ENCODE data around the gene TGFBI.
"Not testable (repeated sequence)": the region's sequence is repeated elsewhere in the genome, so short reads cannot be mapped to it uniquely, and the experiment has no call there.

Gene TGFBI

GRCh38 chr5:136028090-136028489 is 698 bp upstream of the TGFBI start:
- DNase-seq = peak; percentile 2

GRCh38 chr5:136030252-136030651 is 1.5 kb downstream of the TGFBI start:
- DNase-seq = no peak

GRCh38 chr5:136030956-136031611 is 2.3 kb downstream of the TGFBI start:
- DNase-seq = no peak

- DNase-seq = no peak
Measured at GRCh38 chr5:136031711-136032110, 2.9 kb downstream of the TGFBI start.

GRCh38 chr5:136032564-136032963 is 3.8 kb downstream of the TGFBI start:
- no peak for DNase-seq

GRCh38 chr5:136033234-136033633 is 4.4 kb downstream of the TGFBI start:
- DNase-seq = no peak

GRCh38 chr5:136033848-136034247 is 5.1 kb downstream of the TGFBI start:
- peak; percentile 35 for DNase-seq

GRCh38 chr5:136034492-136034891 is 5.7 kb downstream of the TGFBI start:
- peak; percentile 60 for DNase-seq

- DNase-seq = no peak
Measured at GRCh38 chr5:136034984-136035383, 6.2 kb downstream of the TGFBI start.

- peak; percentile 8 for DNase-seq
Measured at GRCh38 chr5:136035837-136036236, 7.0 kb downstream of the TGFBI start.

GRCh38 chr5:136036293-136036911 is 7.6 kb downstream of the TGFBI start:
- no peak for DNase-seq

- no peak for DNase-seq
Measured at GRCh38 chr5:136037001-136037705, 8.4 kb downstream of the TGFBI start.

- DNase-seq = no peak
Measured at GRCh38 chr5:136038635-136039034, 9.8 kb downstream of the TGFBI start.

- DNase-seq = no peak
Measured at GRCh38 chr5:136039202-136039601, 10.4 kb downstream of the TGFBI start.

GRCh38 chr5:136040746-136041415 is 12.1 kb downstream of the TGFBI start:
- DNase-seq = no peak

GRCh38 chr5:136042156-136042555 is 13.4 kb downstream of the TGFBI start:
- no peak for DNase-seq

- DNase-seq = peak; percentile 17
Measured at GRCh38 chr5:136042665-136043121, 13.9 kb downstream of the TGFBI start.

GRCh38 chr5:136043551-136043950 is 14.8 kb downstream of the TGFBI start:
- DNase-seq = no peak

GRCh38 chr5:136043968-136044610 is 15.3 kb downstream of the TGFBI start:
- no peak for DNase-seq

- not testable (repeated sequence) for DNase-seq
Measured at GRCh38 chr5:136045026-136045425, 16.2 kb downstream of the TGFBI start.

- DNase-seq = no peak
Measured at GRCh38 chr5:136046246-136046645, 17.5 kb downstream of the TGFBI start.

GRCh38 chr5:136047858-136048257 is 19.1 kb downstream of the TGFBI start:
- no peak for DNase-seq

GRCh38 chr5:136048966-136049365 is 20.2 kb downstream of the TGFBI start:
- no peak for DNase-seq

Measured in NCI-H2171 treated with DMSO at 0.1 percent for 48 hours (cell line).